Progenitor cell of endocrine pancreas (in vitro differentiated cells): ENCODE results near the gene DARS1. TPM values are rescaled to one million over a fixed set of nuclear protein-coding genes. Genes with fewer than 3 reads are reported as not detected.

Experiments used
- DNase-seq: peaks from one replicate; pipeline ENCODE4 v3.0.0; 2021; ENCODE audit warnings: low spot score; ENCODE audit not compliant: unreplicated experiment
- H3K27ac Mint-ChIP-seq: 2 replicates; pipeline ENCODE4 v1.8.0; 2021; ENCODE audit warnings: mild to moderate bottlenecking, moderate library complexity, mixed read lengths
- H3K27me3 Mint-ChIP-seq: 2 replicates; pipeline ENCODE4 v1.8.0; 2021; ENCODE audit warnings: mixed read lengths
- H3K36me3 Mint-ChIP-seq: 2 replicates; pipeline ENCODE4 v1.8.0; 2022; ENCODE audit warnings: mixed read lengths; ENCODE audit not compliant: insufficient read depth
- H3K4me1 Mint-ChIP-seq: 2 replicates; pipeline ENCODE4 v1.8.0; 2021; ENCODE audit warnings: low read depth, mixed read lengths
- H3K4me3 Mint-ChIP-seq: 2 replicates; pipeline ENCODE4 v1.8.0; 2021; ENCODE audit warnings: low read depth, mild to moderate bottlenecking, moderate library complexity, mixed read lengths
- H3K9me3 Mint-ChIP-seq: 2 replicates; pipeline ENCODE4 v1.8.0; 2021; ENCODE audit warnings: low read depth, mixed read lengths
- total RNA-seq: library from RNA; stranded (reverse); gene quantifications from 2 replicates; pipeline ENCODE4 v1.2.1, GENCODE V29; 2021
- TF ChIP-seq, protein P1 (sequence below): fragments of 200-600 bp; sonication (generic); IDR thresholded peaks from one replicate; pipeline ENCODE4 v1.5.0; 2021; ENCODE audit warnings: antibody characterized with exemption, mild to moderate bottlenecking; ENCODE audit not compliant: unreplicated experiment

Gene DARS1
- total RNA-seq, 1 donor from 2014 or later = 69.7 TPM

DNA sequence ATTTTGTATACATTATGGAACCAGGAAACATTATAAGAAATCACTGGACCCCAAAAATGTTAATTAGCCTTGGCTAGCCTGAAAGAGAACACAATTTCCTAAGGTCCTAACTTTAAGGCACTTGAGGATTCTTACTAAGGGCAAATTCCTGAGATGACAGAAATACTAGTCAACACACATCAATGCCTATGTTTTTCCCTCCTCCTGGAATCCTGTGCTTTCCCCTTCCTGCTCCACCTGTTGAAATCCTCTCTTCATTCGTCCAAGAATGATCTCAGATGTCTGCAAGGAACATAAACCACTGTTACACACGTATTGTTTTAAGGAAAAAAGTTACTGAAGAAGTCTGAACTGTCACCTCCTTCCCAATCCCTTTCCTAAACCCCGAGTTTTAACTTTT is 21.2 kb upstream of the DARS1 start:
- TF ChIP-seq, protein P1, sequence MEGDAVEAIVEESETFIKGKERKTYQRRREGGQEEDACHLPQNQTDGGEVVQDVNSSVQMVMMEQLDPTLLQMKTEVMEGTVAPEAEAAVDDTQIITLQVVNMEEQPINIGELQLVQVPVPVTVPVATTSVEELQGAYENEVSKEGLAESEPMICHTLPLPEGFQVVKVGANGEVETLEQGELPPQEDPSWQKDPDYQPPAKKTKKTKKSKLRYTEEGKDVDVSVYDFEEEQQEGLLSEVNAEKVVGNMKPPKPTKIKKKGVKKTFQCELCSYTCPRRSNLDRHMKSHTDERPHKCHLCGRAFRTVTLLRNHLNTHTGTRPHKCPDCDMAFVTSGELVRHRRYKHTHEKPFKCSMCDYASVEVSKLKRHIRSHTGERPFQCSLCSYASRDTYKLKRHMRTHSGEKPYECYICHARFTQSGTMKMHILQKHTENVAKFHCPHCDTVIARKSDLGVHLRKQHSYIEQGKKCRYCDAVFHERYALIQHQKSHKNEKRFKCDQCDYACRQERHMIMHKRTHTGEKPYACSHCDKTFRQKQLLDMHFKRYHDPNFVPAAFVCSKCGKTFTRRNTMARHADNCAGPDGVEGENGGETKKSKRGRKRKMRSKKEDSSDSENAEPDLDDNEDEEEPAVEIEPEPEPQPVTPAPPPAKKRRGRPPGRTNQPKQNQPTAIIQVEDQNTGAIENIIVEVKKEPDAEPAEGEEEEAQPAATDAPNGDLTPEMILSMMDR = no peak
- Mint-ChIP-seq H3K9me3 (no peaks in the 10 kb centered on the region), H3K36me3 (peaks cover 2% of the 10 kb centered on the region), H3K4me3 (no peak overlapping the region), H3K27me3 (no peaks in the 10 kb centered on the region), H3K4me1 (peaks cover 2% of the 10 kb centered on the region), H3K27ac (no peak overlapping the region)
- DNase-seq = no peak

DNA sequence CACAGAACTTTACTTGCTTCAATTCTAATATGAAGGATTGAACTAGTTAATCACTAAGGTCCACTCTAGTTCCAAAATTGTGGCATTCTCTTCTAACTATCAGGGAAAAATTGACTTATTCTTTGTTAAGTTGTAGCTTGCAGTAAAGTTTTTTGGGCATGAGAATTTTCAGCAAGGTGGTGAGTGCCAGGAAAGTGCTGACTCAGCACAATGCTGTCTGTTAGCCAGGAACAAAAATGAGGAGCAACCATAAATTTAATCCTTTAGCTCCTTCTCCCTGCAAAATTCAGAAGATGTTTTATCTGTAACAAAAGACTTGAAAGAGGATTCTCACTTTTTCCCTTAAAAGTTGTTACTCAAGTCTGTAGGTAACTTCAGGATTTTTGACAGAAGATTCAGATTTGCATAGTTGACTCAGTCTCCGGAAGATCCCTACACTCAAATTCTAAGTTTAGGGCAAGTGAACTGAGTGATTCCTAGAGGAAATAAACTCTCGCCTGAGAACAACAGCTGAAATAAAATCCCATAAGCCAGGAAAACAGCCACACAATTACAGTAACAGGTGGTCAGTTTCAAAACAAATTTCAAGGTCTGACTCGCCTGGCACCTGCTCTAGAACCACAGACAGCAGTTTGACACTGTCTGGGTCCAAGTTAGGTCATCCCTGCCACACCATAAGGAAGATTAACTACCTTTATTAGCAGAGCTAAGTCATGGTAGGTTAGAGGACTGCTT is 20.2 kb upstream of the DARS1 start:
- DNase-seq = no peak
- H3K27ac Mint-ChIP-seq = no peak overlapping the region
- H3K9me3 Mint-ChIP-seq = no peaks in the 10 kb centered on the region
- TF ChIP-seq, protein P1 = no peak
- no peak overlapping the region for H3K4me3 Mint-ChIP-seq
- no peaks in the 10 kb centered on the region for H3K4me1 Mint-ChIP-seq
- H3K27me3 Mint-ChIP-seq = no peaks in the 10 kb centered on the region
- H3K36me3 Mint-ChIP-seq = peaks cover 2% of the 10 kb centered on the region

DNA sequence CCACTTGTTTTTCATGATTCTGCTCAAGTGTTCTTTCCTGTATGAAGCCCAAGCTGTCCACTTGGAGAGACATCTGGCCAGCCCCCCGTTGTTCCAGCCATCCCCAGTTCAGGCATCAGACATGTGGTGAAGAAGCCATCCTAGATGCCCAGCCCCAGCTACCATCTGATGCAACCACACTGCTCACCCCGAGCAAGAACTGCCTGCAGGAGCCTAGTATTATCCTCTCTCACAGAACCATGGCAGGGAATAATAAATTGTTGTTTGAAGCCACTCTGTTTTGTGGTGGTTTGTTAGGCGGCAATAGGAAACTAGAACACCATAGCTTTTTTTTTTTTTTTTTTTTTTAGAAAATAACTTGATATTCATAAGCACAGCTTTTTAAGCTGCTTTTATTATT is 19.5 kb upstream of the DARS1 start:
- TF ChIP-seq, protein P1 = no peak
- Mint-ChIP-seq H3K36me3 (peaks cover 2% of the 10 kb centered on the region), H3K27ac (peak overlapping the region; percentile 44), H3K4me1 (no peaks in the 10 kb centered on the region), H3K9me3 (no peaks in the 10 kb centered on the region), H3K27me3 (no peaks in the 10 kb centered on the region), H3K4me3 (no peak overlapping the region)
- no peak for DNase-seq

DNA sequence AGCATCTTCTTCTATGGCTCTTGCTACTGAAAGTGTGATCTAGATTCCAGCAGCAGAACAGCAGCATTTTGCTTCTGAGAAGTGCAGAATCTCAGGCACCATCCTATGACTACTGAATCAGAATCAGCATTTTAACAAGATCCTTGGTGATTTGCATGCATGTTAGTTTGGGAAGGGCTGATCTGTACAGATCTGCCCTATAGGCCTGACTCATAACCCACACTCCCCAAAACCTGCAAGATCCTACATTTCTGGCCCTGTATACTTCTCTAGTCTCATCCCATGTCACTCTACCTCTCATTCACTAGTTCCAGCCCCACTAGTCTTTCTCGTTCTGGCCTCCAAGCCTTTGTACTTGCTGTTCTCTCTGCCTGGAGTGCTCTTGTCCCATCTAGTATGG is 15.7 kb upstream of the DARS1 start:
- TF ChIP-seq, protein P1 = no peak
- Mint-ChIP-seq H3K4me3 (no peak overlapping the region), H3K9me3 (no peaks in the 10 kb centered on the region), H3K4me1 (no peaks in the 10 kb centered on the region), H3K36me3 (peaks cover 2% of the 10 kb centered on the region), H3K27ac (no peak overlapping the region), H3K27me3 (no peaks in the 10 kb centered on the region)
- no peak for DNase-seq

DNA sequence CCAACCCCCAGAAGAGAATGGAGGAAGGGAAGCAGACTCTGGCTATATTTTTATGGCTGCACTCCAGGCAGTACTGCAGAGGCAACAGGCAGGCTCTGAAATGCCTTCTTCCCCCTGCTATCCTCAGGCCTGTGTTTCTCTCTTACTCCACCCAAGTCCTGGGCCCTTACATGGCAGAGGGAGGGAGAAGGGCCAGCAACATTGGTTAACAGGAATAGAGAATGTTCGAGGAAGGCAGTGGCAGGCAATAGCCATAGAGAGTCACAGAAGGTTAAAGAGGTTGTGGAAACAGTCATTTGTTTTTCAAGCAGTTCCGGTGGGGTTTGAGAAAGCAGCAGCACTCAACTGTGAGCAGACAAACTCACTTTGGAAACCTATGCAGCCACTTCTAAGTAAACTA is 15.1 kb upstream of the DARS1 start:
- Mint-ChIP-seq H3K27ac (no peak overlapping the region), H3K4me1 (no peaks in the 10 kb centered on the region), H3K27me3 (no peaks in the 10 kb centered on the region), H3K9me3 (no peaks in the 10 kb centered on the region), H3K4me3 (no peak overlapping the region), H3K36me3 (peaks cover 2% of the 10 kb centered on the region)
- TF ChIP-seq, protein P1 = no peak
- DNase-seq = no peak
